Activated T-helper 2 cell treated with anti-CD3 and anti-CD28 coated beads, Interferon-gamma antibody, Interleukin-2, Interleukin-4, amounts not matched to agents 10 μg/mL and 5 μg/mL and 100 μg/mL, durations not matched to agents 14 hours and 24 hours and 36 hours (primary cell): ENCODE results near the gene CLN6. TPM values are rescaled to one million over a fixed set of nuclear protein-coding genes. Genes with fewer than 3 reads are reported as not detected.

Source experiments
- total RNA-seq: library from RNA; stranded (reverse); gene quantifications from 2 replicates; pipeline ENCODE4 v1.2.3, GENCODE V29; 2022

Gene CLN6
- total RNA-seq, 1 donor from 2014 or later: 82.4 TPM

Other genes starting within 250 kb of the CLN6 start
- gene PIAS1, start 175.4 kb downstream of the CLN6 start, total RNA-seq: 30.3 and 34.4 TPM in 2 replicates
- gene CALML4, start 24.4 kb downstream of the CLN6 start, total RNA-seq: 11.9 and 12.1 TPM in 2 replicates
- 45.1 and 50.4 TPM in 2 replicates for gene FEM1B, start 48.0 kb upstream of the CLN6 start, total RNA-seq
- 0.92 and 2.3 TPM in 2 replicates for gene ITGA11, start 202.4 kb upstream of the CLN6 start, total RNA-seq